GM04504 (cell line): Measurements from ENCODE around the gene ZSCAN5C.
"Not testable (repeated sequence)": the region's sequence is repeated elsewhere in the genome, so short reads cannot be mapped to it uniquely, and the experiment has no call there.

Experiments
- DNase-seq: peaks from one replicate; pipeline ENCODE4 v3.0.0-alpha.2; 2012; ENCODE audit warnings: low read depth

Gene ZSCAN5C

GRCh38 chr19:56201973-56202372, at the start of gene ZSCAN5C:
ZSCAN5C (plus strand) TSS chr19:56202273; CDS start chr19:56205914, 3,641 bp downstream.
- DNase-seq: no peak

- no peak for DNase-seq
Measured at GRCh38 chr19:56152644-56153043, 49.4 kb upstream of the ZSCAN5C start.

GRCh38 chr19:56153507-56153906, 48.6 kb upstream of the ZSCAN5C start:
- no peak for DNase-seq

GRCh38 chr19:56155124-56155687, 46.9 kb upstream of the ZSCAN5C start:
- DNase-seq: no peak

- DNase-seq: no peak
Measured at GRCh38 chr19:56156768-56157167, 45.3 kb upstream of the ZSCAN5C start.

- no peak for DNase-seq
Measured at GRCh38 chr19:56158170-56158757, 43.8 kb upstream of the ZSCAN5C start.

- DNase-seq: no peak
Measured at GRCh38 chr19:56159009-56159559, 43.0 kb upstream of the ZSCAN5C start.

GRCh38 chr19:56159622-56160271, 42.3 kb upstream of the ZSCAN5C start:
- no peak for DNase-seq

- DNase-seq: no peak
Measured at GRCh38 chr19:56161534-56161933, 40.5 kb upstream of the ZSCAN5C start.

GRCh38 chr19:56162258-56162657, 39.8 kb upstream of the ZSCAN5C start:
- no peak for DNase-seq

- no peak for DNase-seq
Measured at GRCh38 chr19:56163097-56163496, 39.0 kb upstream of the ZSCAN5C start.

- no peak for DNase-seq
Measured at GRCh38 chr19:56167064-56167578, 35.0 kb upstream of the ZSCAN5C start.

GRCh38 chr19:56170261-56170660, 31.8 kb upstream of the ZSCAN5C start:
- DNase-seq: no peak

GRCh38 chr19:56174086-56174485, 28.0 kb upstream of the ZSCAN5C start:
- DNase-seq: no peak

GRCh38 chr19:56174550-56174949, 27.5 kb upstream of the ZSCAN5C start:
- no peak for DNase-seq

- DNase-seq: not testable (repeated sequence)
Measured at GRCh38 chr19:56175861-56176307, 26.2 kb upstream of the ZSCAN5C start, which contains the start of gene GALP. GALP (plus strand) TSS chr19:56176008; CDS start chr19:56177109, 1,101 bp downstream.

GRCh38 chr19:56176310-56176709, 25.8 kb upstream of the ZSCAN5C start:
- not testable (repeated sequence) for DNase-seq

GRCh38 chr19:56176881-56177280, 25.2 kb upstream of the ZSCAN5C start:
- DNase-seq: no peak

- DNase-seq: no peak
Measured at GRCh38 chr19:56177564-56178243, 24.4 kb upstream of the ZSCAN5C start.

GRCh38 chr19:56189785-56190184, 12.3 kb upstream of the ZSCAN5C start:
- DNase-seq: no peak

GRCh38 chr19:56191115-56191514, 11.0 kb upstream of the ZSCAN5C start:
- no peak for DNase-seq

GRCh38 chr19:56191711-56192110, 10.4 kb upstream of the ZSCAN5C start:
- no peak for DNase-seq
